H1 (cell line): ENCODE results near the gene LRIG2. TPM values are rescaled to one million over a fixed set of nuclear protein-coding genes. Genes with fewer than 3 reads are reported as not detected.

Experiments used
- BACH1 ChIP-seq: IDR thresholded peaks from 2 replicates; pipeline ENCODE4 v1.6.1; 2012; ENCODE audit warnings: low read length, improper control_type of control experiment
- CBX5 ChIP-seq: fragments of 300-800, 300-1000 bp; sonication (generic); IDR thresholded peaks from 2 replicates; pipeline ENCODE4 v1.7.1; 2016; ENCODE audit warnings: antibody characterized with exemption, low read length, low read depth
- MAFK ChIP-seq: IDR thresholded peaks from 2 replicates; pipeline ENCODE4 v1.6.1; 2012; ENCODE audit warnings: low read depth, mild to moderate bottlenecking, improper control_type of control experiment, low read length
- RNF2 ChIP-seq: fragments of 200-900, 300-1000 bp; sonication (generic); IDR thresholded peaks from 2 replicates; pipeline ENCODE4 v1.7.1; 2016; ENCODE audit warnings: borderline replicate concordance, low read depth, mild to moderate bottlenecking, antibody characterized with exemption, low read length; ENCODE audit not compliant: poor library complexity, severe bottlenecking; ENCODE audit errors: missing control alignments
- SAP30 ChIP-seq: fragments of 300-600 bp; sonication (generic); IDR thresholded peaks from 2 replicates; pipeline ENCODE4 v1.7.1; 2012; ENCODE audit warnings: low read length, moderate library complexity, mild to moderate bottlenecking, inconsistent platforms; ENCODE audit not compliant: insufficient read depth, insufficient replicate concordance
- SIN3A ChIP-seq, 2 experiments: IDR thresholded peaks in 1 of 2; conservative IDR thresholded peaks in 1 of 2; 2 replicates each; pipeline ENCODE4 v1.6.1; 2011 to 2012; ENCODE audit warnings: low read length in 2 of 2, improper control_type of control experiment in 1 of 2, low read depth in 1 of 2, mild to moderate bottlenecking in 1 of 2
- TAF1 ChIP-seq: IDR thresholded peaks from 2 replicates; pipeline ENCODE4 v1.6.1; 2011; ENCODE audit warnings: mild to moderate bottlenecking, low read depth, low read length
- polyA plus RNA-seq, 7 experiments: library from polyadenylated mRNA; depleted of rRNA in 3 of 7; stranded (reverse) in 5 of 7; unstranded in 2 of 7; fragments of >200 nt in 5 of 7; fragments of 200-250 nt in 2 of 7; gene quantifications; 1 replicate in 5 of 7; 2 replicates in 1 of 7; 4 replicates in 1 of 7; pipeline versions ENCODE4 v1.2.1 to v1.2.3, GENCODE V29; 2011 to 2013; ENCODE audit warnings: missing spikeins in 2 of 7, mixed read lengths in 2 of 7
- total RNA-seq: library from RNA; stranded (reverse); fragmentation: NEBNext Ultra II Directional; extraction: Animal tissue kit (Norgen Biotek cat#: 25700); gene quantifications from 2 replicates; pipeline ENCODE4 v1.2.1, GENCODE V29; 2021
- TF ChIP-seq, protein P1 (sequence below): fragments of 300-600 bp; sonication (generic); IDR thresholded peaks from 2 replicates; pipeline ENCODE4 v1.7.1; 2012; ENCODE audit warnings: low read length, moderate library complexity, mild to moderate bottlenecking, inconsistent platforms; ENCODE audit not compliant: insufficient replicate concordance
- TF ChIP-seq, protein P2 (sequence below): IDR thresholded peaks from 2 replicates; pipeline ENCODE4 v1.6.1; 2012; ENCODE audit warnings: low read length, inconsistent platforms

Gene LRIG2
- total and polyA plus RNA-seq, 2 of the 8 experiments (the other 6 are each of a cell fraction or from before 2014, with no cell fraction given) = 16.2 to 20.9 TPM

DNA sequence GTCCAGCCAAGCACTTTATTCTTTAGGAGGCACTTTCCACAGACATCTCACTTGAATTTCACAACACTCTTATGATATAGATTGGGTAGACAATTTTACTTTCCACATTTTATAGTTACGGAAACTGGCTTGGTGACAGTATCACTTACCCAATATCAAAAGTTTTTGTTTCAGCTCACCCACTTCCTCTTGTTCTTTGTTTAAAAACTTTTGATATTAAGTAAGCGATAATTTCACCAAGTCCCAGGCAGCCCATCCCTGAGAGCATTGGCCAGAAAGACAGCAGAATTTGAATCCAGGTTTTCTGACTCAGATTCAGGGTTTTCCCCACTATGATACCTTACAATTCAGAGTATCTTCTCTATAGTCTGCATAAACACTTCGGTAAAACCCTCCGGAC lies 60.0 kb downstream of the LRIG2 start (continued):
- TF ChIP-seq, protein P1, sequence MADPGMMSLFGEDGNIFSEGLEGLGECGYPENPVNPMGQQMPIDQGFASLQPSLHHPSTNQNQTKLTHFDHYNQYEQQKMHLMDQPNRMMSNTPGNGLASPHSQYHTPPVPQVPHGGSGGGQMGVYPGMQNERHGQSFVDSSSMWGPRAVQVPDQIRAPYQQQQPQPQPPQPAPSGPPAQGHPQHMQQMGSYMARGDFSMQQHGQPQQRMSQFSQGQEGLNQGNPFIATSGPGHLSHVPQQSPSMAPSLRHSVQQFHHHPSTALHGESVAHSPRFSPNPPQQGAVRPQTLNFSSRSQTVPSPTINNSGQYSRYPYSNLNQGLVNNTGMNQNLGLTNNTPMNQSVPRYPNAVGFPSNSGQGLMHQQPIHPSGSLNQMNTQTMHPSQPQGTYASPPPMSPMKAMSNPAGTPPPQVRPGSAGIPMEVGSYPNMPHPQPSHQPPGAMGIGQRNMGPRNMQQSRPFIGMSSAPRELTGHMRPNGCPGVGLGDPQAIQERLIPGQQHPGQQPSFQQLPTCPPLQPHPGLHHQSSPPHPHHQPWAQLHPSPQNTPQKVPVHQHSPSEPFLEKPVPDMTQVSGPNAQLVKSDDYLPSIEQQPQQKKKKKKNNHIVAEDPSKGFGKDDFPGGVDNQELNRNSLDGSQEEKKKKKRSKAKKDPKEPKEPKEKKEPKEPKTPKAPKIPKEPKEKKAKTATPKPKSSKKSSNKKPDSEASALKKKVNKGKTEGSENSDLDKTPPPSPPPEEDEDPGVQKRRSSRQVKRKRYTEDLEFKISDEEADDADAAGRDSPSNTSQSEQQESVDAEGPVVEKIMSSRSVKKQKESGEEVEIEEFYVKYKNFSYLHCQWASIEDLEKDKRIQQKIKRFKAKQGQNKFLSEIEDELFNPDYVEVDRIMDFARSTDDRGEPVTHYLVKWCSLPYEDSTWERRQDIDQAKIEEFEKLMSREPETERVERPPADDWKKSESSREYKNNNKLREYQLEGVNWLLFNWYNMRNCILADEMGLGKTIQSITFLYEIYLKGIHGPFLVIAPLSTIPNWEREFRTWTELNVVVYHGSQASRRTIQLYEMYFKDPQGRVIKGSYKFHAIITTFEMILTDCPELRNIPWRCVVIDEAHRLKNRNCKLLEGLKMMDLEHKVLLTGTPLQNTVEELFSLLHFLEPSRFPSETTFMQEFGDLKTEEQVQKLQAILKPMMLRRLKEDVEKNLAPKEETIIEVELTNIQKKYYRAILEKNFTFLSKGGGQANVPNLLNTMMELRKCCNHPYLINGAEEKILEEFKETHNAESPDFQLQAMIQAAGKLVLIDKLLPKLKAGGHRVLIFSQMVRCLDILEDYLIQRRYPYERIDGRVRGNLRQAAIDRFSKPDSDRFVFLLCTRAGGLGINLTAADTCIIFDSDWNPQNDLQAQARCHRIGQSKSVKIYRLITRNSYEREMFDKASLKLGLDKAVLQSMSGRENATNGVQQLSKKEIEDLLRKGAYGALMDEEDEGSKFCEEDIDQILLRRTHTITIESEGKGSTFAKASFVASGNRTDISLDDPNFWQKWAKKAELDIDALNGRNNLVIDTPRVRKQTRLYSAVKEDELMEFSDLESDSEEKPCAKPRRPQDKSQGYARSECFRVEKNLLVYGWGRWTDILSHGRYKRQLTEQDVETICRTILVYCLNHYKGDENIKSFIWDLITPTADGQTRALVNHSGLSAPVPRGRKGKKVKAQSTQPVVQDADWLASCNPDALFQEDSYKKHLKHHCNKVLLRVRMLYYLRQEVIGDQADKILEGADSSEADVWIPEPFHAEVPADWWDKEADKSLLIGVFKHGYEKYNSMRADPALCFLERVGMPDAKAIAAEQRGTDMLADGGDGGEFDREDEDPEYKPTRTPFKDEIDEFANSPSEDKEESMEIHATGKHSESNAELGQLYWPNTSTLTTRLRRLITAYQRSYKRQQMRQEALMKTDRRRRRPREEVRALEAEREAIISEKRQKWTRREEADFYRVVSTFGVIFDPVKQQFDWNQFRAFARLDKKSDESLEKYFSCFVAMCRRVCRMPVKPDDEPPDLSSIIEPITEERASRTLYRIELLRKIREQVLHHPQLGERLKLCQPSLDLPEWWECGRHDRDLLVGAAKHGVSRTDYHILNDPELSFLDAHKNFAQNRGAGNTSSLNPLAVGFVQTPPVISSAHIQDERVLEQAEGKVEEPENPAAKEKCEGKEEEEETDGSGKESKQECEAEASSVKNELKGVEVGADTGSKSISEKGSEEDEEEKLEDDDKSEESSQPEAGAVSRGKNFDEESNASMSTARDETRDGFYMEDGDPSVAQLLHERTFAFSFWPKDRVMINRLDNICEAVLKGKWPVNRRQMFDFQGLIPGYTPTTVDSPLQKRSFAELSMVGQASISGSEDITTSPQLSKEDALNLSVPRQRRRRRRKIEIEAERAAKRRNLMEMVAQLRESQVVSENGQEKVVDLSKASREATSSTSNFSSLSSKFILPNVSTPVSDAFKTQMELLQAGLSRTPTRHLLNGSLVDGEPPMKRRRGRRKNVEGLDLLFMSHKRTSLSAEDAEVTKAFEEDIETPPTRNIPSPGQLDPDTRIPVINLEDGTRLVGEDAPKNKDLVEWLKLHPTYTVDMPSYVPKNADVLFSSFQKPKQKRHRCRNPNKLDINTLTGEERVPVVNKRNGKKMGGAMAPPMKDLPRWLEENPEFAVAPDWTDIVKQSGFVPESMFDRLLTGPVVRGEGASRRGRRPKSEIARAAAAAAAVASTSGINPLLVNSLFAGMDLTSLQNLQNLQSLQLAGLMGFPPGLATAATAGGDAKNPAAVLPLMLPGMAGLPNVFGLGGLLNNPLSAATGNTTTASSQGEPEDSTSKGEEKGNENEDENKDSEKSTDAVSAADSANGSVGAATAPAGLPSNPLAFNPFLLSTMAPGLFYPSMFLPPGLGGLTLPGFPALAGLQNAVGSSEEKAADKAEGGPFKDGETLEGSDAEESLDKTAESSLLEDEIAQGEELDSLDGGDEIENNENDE = no peak
- TF ChIP-seq, protein P2, sequence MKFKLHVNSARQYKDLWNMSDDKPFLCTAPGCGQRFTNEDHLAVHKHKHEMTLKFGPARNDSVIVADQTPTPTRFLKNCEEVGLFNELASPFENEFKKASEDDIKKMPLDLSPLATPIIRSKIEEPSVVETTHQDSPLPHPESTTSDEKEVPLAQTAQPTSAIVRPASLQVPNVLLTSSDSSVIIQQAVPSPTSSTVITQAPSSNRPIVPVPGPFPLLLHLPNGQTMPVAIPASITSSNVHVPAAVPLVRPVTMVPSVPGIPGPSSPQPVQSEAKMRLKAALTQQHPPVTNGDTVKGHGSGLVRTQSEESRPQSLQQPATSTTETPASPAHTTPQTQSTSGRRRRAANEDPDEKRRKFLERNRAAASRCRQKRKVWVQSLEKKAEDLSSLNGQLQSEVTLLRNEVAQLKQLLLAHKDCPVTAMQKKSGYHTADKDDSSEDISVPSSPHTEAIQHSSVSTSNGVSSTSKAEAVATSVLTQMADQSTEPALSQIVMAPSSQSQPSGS = no peak
- TF ChIP-seq SAP30 = no peak
- no peak for TF ChIP-seq SIN3A (conservative IDR thresholded peaks at IDR 0.05 in 1 of 2, IDR thresholded peaks at IDR 0.05 in 1 of 2; ENCODE audit: low read depth in 1 of 2, low read length in 2 of 2)
- TF ChIP-seq BACH1 = no peak
- TF ChIP-seq CBX5 = no peak
- TF ChIP-seq RNF2 = no peak
- TF ChIP-seq MAFK = no peak
- TF ChIP-seq TAF1 = no peak
